GM12872 (cell line): Measurements from ENCODE around the gene TMEM108.

ENCODE experiments used
- CTCF ChIP-seq: IDR thresholded peaks from 3 replicates; pipeline ENCODE4 v1.5.1; 2011; ENCODE audit warnings: low read depth, mild to moderate bottlenecking, low read length, moderate library complexity; ENCODE audit not compliant: insufficient read depth

Gene TMEM108

GRCh38 chr3:133103706-133104105 is 65.5 kb downstream of the TMEM108 start:
- no peak for TF ChIP-seq CTCF

GRCh38 chr3:133106169-133106568 is 68.0 kb downstream of the TMEM108 start:
- TF ChIP-seq CTCF, result no peak

GRCh38 chr3:133112666-133113065 is 74.5 kb downstream of the TMEM108 start:
- no peak for TF ChIP-seq CTCF

- no peak for TF ChIP-seq CTCF
Measured at GRCh38 chr3:133113526-133113925, 75.3 kb downstream of the TMEM108 start.

- no peak for TF ChIP-seq CTCF
Measured at GRCh38 chr3:133113927-133114597, 75.9 kb downstream of the TMEM108 start.

- no peak for TF ChIP-seq CTCF
Measured at GRCh38 chr3:133115176-133115575, 77.0 kb downstream of the TMEM108 start.

- TF ChIP-seq CTCF, result no peak
Measured at GRCh38 chr3:133117342-133117741, 79.2 kb downstream of the TMEM108 start.
